ENCODE results near the gene CORIN. TPM values are rescaled to one million over a fixed set of nuclear protein-coding genes. Genes with fewer than 3 reads are reported as not detected.

The CORIN gene, protein sequence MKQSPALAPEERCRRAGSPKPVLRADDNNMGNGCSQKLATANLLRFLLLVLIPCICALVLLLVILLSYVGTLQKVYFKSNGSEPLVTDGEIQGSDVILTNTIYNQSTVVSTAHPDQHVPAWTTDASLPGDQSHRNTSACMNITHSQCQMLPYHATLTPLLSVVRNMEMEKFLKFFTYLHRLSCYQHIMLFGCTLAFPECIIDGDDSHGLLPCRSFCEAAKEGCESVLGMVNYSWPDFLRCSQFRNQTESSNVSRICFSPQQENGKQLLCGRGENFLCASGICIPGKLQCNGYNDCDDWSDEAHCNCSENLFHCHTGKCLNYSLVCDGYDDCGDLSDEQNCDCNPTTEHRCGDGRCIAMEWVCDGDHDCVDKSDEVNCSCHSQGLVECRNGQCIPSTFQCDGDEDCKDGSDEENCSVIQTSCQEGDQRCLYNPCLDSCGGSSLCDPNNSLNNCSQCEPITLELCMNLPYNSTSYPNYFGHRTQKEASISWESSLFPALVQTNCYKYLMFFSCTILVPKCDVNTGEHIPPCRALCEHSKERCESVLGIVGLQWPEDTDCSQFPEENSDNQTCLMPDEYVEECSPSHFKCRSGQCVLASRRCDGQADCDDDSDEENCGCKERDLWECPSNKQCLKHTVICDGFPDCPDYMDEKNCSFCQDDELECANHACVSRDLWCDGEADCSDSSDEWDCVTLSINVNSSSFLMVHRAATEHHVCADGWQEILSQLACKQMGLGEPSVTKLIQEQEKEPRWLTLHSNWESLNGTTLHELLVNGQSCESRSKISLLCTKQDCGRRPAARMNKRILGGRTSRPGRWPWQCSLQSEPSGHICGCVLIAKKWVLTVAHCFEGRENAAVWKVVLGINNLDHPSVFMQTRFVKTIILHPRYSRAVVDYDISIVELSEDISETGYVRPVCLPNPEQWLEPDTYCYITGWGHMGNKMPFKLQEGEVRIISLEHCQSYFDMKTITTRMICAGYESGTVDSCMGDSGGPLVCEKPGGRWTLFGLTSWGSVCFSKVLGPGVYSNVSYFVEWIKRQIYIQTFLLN
- total RNA-seq, result 0.09 and 1.9 TPM in 2 replicates

GRCh38 chr4:47837908-47838294 lies at the start of gene CORIN:
Gene CORIN (minus strand): TSS chr4:47838067. CDS start chr4:47837949, 118 bp downstream.

Other genes with a start within 250 kb of the CORIN start
- 5.3 and 6.4 TPM in 2 replicates for gene NFXL1, start 76.5 kb upstream of the CORIN start, total RNA-seq
- gene CNGA1, start 178.6 kb upstream of the CORIN start, total RNA-seq, result 0.56 TPM in 1 of 2 replicates, not detected in the other
- gene NIPAL1, start 178.7 kb upstream of the CORIN start, total RNA-seq, result 1.0 and 1.4 TPM in 2 replicates

Measured in endothelial cell of coronary artery (primary cell).